Activated CD8-positive, alpha-beta memory T cell treated with anti-CD3 and anti-CD28 coated beads for 4 hours (primary cell): ENCODE results near the gene PREX1.
A peak's percentile ranks its signal among the peaks of the same experiment; 100 is the strongest.

Experiments
- DNase-seq, 2 donors: peaks; one replicate each; pipeline ENCODE4 v3.0.0-alpha.2; 2020; ENCODE audit warnings: low read depth in 2 of 2

PREX1 gene

GRCh38 chr20:48826069-48826468 lies 1.7 kb downstream of the PREX1 start:
- no peak for DNase-seq

DNA sequence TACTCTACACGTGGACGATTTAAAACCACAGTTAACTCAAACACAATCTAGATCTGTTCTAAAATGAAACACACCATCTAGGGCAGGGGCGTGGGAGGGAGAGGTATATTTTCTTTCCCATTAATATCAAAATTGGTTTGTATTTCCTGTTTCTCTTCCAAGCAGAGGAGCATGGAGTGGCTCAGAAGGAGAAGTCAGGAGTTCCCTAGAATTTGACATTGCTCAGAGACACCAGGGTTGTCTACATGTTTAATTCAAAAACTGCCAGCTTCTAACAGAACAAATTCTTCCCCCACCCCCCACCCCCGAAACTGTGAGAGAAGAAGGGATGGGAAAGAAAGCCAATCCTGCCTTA lies 2.3 kb downstream of the PREX1 start:
- no peak for DNase-seq

DNA sequence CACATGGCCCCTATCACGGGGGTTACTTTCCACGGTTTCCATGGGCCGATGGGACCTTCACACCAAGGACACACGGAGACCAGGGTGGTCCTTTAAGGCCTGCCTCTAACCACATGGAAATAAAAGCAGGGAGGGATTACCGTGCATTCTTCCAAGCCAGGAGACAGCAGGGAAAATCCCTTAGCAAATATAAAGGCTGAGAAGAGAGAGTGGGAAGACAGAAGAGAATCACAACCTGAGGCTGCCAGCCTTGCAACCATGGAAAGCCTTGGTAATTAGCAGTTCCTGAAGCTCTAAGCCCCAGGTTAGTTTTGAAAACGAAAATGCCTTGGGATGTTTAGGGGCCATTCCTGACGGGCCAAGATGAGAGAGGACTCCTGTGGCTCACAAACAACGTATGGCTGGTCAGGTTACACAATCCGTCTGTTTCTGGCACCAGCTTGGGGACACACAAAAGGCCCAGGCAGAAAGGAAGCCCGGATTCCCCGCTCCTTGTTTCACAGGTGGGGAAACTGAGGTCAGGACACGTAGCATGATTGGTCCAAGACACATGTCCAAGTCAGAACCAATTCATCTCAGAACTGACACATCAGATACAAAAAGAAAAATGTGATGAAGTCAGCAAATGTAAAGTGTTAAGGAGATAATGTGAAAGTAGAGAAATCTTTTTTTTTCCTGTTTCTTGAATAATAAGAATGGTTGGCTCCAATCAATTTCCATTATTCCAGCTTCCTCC lies 2.8 kb downstream of the PREX1 start:
- no peak for DNase-seq

DNA sequence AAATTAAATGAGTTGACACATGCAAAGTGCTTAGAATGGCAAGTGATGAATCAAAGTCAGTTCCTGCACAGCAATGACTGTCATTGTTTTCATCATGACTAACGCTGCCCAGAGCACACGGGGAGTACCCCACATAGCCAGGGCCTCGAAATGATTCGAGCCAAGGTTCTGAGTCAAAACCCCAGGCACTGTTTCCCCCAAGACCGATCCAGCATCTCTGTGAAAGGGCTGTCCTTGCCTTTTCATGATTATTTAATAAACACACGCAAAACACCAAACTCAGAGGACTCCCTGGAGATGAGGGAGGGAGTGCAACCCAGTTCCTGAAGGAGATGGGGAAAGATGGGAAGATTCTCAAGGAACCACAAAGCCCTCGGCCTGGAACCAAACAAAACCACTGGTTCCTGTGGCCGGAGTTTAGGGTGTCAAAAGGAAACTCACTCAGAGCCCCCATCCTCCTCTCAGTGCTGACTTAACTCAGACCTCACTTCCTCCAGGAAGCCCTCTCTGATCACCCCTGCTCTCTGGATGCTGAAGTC lies 3.8 kb downstream of the PREX1 start:
- DNase-seq = peak in 1 of 2 donors; percentile 42

DNA sequence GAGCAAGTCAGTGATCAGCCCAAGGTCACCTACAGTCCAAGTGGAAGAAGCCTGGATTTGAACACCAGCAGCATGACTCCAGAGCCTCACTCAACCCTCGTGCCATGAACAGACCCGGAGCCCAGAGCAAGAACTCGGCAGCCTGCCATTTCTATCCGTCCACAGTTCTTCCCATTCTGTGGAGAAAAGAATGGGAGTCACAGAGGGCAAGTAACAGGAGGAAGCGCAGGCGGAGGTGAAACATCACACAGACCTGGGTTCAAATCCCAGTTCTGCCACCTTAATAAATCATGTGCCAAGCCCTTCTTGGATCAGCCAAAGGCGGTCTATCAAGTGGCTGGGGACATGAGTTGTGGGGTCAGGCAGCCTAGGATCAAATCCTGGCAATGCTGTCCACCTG lies 4.3 kb downstream of the PREX1 start:
- no peak for DNase-seq

DNA sequence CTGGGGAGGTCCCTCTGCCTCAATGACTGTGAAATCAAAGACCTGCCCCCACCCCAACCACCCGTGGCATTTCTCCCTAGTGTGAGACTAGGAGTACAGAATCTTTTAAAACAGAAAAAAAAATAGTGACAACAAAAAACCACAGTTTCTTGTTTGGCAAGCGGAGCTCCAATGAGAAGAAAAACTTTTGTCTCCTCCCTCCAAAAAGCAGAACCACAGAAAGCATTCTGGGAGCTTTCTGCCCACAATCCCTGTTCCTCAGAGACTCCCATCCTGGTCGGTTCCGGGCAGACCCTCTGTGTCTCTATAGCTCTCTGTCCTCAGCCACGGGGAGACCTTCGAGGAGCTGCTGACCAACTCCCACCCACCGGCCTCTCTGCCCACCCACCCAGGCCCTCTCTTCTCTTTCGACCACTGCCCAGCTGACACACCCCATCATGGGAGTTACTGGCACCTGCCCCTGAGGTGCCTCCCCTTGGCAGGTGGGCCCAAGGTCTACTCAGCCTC lies 4.9 kb downstream of the PREX1 start:
- DNase-seq = no peak

DNA sequence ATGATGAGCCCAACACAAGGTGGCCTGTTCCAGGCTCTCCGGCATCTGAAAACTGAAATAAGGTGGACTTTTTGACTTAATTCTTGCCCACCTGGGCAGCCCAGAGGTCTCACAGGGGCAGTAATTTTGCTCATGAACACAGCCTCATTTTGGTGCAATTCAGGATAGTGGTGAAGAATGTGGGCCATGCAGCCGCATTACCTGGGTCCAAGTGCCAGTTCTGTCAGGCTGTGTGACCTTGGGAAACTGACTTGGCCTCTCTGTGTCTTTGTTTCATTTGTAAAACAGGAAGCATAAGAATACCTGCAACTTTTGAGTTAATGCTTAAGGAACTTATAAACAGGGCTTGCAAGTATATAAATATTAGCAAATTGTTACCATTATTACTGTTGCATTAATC lies 5.6 kb downstream of the PREX1 start:
- DNase-seq = no peak

GRCh38 chr20:48821261-48821920 lies 6.4 kb downstream of the PREX1 start:
- DNase-seq = no peak

- no peak for DNase-seq
These were observed 7.2 kb downstream of the PREX1 start for GRCh38 chr20:48820649-48820973.

- DNase-seq = no peak
These were observed 7.8 kb downstream of the PREX1 start for GRCh38 chr20:48819821-48820648.

DNA sequence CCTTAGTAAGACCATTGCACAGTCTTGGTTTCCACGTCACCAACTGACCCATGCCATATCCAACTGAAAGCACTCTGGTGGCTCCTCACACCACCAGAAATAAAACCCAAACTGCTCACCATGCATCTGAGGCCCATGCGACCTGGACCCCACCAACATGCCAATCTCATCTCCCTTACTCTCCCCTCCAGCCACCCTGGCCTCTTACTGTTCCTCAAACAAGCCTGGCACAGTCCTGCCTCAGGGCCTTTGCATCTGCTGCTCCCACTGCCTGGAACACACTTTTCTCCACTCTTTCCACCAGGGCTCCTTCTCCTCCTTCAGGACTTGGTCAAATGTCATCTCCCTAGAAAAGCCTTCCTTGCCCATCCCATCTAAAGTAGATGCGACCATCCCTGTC lies 8.7 kb downstream of the PREX1 start:
- DNase-seq = no peak

GRCh38 chr20:48818481-48818987 lies 9.3 kb downstream of the PREX1 start:
- DNase-seq = no peak

DNA sequence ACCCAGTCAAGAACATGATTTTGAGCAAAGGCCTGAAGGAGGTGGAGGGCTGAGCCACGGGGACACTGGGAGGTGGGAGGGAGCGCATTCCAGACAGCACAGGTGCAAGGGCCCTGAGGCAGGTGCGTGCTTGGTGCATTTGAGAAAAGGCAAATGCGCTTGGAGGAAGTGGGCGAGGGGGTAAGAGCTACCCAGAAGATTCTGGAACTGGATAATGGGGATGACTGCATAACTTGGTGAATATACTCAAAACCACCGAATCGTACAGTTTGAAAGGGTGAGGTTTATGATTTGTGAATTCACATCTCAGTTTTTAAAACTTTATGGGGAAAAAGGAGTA lies 9.8 kb downstream of the PREX1 start:
- no peak for DNase-seq

GRCh38 chr20:48817367-48818030 lies 10.3 kb downstream of the PREX1 start:
- no peak for DNase-seq

DNA sequence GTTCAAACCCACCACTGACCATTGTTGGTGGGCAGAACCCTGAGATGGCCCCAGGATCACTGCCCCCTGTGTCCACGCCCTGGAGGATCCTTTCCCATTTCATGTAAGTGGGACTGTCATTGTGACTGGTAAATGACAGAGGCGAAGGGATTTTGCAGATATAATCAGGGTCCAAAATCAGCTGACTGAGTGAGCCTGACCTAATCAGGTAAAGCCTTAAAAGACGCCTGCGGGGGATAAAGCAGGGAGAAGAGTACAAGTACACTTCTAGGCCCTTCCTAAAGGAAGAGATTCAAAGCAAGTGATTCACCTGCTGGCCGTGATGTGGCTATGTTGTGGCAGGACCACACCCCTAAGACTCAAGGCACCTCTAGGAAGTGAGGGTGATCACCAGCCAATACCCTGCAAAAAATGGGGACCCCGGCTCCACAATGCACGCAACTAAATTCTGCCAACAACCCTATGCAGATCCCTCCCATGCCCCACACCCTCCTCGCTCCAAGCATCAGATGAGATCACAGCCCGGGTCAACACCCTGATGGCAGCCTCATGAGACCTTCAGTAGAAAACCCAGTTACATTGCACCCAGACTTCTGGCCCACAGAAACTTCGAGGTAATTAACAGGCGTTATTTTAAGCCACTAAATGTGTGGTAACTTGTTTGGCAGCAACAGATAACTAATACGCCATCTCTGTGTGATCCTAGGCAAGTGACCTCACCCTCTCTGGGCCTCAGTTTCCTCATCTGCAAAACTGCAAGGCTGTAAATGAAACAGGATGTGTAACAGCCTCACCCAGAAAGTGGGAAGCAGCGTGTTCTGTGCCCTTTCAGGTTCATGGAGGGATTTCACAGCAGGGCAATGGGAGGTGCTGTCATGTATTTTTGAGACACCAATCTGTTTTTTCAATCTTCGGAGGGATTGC lies 11.3 kb downstream of the PREX1 start:
- DNase-seq = no peak

DNA sequence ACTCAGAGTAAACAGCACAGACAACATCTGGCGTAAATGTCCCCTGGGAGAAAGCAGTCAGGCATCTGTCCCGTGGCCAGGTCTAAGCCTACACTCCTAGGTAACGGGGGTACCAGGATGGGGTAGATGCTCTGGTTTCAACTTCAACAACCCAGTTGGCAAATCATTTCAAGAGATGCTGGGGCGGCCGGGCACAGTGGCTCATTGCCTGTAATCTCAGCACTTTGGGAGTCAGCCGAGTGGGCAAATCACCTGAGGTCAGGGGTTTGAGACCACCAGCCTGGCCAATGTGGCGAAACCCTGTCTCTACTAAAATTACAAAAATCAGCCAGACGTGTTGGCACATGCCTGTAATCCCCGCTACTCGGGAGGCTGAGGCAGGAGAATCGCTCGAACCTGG lies 12.3 kb downstream of the PREX1 start:
- no peak for DNase-seq

- no peak for DNase-seq
These were observed 13.2 kb downstream of the PREX1 start for GRCh38 chr20:48814633-48815032.

- DNase-seq = no peak
These were observed 13.8 kb downstream of the PREX1 start for GRCh38 chr20:48813930-48814546.

DNA sequence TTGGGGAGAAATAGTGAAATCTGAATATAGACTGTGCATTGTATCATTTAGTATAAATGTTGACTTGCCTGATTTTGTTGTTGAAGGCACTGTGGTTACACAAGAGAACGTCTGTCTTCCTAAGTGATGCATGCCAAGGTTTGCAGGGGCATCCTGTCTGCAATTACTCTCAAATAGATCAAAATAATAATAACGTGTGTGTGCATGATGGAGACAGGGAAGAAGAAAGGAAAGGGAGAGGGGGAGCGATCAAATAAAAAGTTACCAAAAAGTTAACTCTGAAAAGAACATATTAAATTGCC lies 14.4 kb downstream of the PREX1 start:
- no peak for DNase-seq

DNA sequence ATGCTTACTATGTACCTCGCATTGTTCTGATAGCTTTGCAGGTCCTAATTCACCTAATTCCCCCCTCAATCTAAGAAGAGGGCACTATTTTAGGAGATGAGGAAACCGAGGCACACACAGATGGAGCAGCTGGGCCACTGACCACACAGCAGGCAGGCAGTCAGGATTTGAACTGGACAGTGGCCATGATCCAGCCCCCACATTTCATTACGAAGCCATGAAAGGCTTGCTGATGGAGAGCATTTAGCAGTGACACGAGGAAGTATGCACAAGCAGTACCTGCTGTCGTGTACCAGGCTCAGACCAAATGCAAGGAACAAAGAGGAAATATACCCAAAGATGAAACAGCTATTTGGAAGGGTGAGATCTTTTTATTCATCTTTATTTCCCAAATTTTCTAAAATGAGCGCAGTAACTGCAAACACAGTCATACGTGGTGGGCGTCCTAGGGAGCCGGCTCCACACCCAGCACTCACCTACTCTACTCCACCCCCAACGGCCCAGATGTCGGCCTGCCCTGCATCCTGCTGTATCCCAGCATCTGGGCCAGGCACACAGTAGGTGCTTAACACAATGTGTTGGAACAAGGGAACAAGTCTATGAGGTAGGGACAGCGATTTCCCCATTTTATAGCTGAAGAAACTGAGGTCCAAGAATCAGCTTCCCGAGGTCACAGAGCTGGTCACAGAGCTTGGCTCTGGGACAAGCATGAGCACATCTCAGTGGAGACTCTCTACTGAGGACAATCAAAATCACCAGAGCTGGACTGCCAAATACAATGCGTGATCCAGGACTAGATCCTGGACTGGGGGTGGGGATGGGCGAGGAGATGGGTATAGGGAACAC lies 15.0 kb downstream of the PREX1 start:
- no peak for DNase-seq
